Stimulated activated CD8-positive, alpha-beta memory T cell treated with anti-CD3 and anti-CD28 coated beads, Interleukin-7, amount 100 ng/mL, for 4 hours (primary cell): ENCODE data around the gene ZNF575.
"Not testable (repeated sequence)": the region's sequence is repeated elsewhere in the genome, so short reads cannot be mapped to it uniquely, and the experiment has no call there.

Experiments
- DNase-seq, 2 donors: peaks; one replicate each; pipeline ENCODE4 v3.0.0-alpha.2; 2020; ENCODE audit warnings: low read depth in 2 of 2

Gene ZNF575

DNA sequence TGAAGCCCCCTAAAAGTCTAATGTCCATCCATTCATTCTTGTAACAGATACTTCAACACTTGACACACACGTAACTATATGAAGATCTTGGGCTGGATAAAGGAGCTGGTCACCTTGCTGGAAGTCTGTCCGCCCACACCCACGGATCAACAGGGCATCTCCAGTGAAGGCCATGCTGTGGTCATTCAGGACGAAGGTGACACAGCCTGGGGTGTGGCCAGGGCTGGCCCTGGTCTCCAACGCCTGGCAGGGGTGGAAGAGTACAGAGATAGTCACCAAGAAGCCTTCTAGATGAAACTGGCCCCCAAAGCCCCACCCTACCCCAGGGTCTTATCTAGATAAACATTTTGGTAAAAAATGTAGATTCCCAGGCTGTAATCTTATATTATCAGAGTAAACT, 21.7 kb upstream of the ZNF575 start:
- DNase-seq = no peak

- DNase-seq = not testable (repeated sequence)
Observed at GRCh38 chr19:43512399-43512798, 20.6 kb upstream of the ZNF575 start.

- DNase-seq = no peak
Observed at GRCh38 chr19:43518051-43518450, 14.9 kb upstream of the ZNF575 start.

GRCh38 chr19:43519436-43520088, 13.4 kb upstream of the ZNF575 start:
- peak; percentile 70 for DNase-seq

DNA sequence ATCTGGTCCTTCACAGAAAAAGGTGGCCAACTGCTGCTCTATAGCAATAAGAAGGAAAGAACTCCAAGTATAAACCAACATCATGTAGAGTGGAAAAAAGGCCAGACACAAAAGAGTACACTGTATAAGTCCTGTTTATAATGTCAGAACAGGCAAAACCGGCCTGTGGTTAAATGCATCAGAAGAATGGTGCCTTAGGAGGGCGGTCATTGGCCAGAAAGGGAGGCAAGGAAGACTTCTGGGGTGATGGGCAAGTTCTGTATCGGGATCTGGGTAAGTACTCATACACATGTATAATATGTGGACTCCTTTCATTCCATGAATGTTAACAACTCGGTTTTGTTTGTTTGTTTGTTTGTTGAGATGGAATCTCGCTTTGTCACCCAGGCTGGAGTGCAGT, 10.1 kb upstream of the ZNF575 start:
- no peak for DNase-seq

GRCh38 chr19:43523696-43524095, 9.3 kb upstream of the ZNF575 start:
- DNase-seq = not testable (repeated sequence)

GRCh38 chr19:43524922-43525835, 7.8 kb upstream of the ZNF575 start:
- DNase-seq = no peak

DNA sequence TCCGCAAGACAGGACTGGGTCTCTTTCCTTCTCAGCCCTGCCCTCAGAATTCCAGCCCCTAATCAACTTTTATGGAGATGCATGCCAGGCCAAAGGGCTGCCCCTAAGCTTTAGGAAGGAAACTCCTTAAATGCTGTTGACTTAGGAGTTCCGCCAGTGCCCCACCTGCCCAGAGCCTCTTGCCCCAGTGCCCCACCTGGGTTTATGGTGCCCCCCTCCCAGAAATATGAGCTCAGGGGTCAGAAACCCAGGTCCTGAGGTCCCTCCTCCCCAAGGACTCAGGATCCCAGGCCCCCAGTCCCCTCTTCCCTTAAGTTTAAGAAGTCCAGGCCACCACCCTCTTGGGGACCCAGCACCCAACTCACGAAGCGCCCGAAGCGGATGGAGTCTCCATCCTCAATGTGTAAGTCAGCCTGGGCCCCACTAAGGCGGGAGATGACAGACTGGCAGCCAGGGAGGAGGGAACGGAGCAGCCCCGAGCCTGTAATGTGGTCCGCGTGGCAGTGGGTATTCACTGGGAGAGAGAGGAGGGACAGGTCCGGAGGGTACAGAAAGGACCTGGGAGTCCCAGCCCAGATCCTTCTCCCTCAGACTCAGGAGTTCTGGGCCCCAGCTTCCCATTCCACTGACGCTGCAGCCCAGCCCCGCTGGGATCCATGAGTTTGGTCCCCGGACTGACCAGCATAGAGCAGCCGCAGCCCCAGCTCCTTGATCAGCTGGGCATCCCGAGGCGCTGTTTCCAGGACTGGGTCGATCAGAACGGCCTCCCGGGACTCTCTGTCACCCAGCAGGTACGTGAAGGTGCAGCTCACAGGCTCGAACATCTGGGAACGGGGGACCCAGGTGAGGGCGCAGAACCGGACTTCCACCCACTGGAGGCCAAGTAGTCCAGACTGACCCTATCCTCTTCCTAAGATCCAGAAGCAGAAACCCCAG, 6.9 kb upstream of the ZNF575 start:
- DNase-seq = no peak

- peak; percentile 17 to 64 for DNase-seq
Observed at GRCh38 chr19:43526884-43527859, 5.8 kb upstream of the ZNF575 start, which contains the start of gene ETHE1. TSS of gene ETHE1 (minus strand) at chr19:43527201. CDS start at chr19:43527177, 24 bp downstream.

- DNase-seq = no peak
Observed at GRCh38 chr19:43527860-43528622, 4.9 kb upstream of the ZNF575 start.

DNA sequence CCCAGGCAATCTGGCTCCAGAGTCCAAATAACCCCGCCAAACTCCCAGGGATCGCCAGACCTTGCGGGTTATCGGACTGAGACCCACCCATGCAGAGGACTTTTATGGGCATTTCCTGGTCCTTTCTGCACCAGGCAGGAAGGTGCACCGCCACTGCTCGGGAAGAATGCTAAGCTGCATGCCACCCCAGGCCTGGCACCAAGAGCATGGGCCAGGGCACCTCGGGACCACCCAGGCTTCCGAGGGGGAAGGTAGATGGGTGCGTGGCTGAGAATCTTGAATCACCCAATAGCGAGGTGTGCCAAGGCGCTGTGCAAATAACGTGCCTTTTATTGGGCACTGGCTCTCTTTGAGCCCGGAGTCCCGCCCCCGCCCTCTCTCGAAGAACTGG, 422 bp upstream of the ZNF575 start:
- DNase-seq = no peak

DNA sequence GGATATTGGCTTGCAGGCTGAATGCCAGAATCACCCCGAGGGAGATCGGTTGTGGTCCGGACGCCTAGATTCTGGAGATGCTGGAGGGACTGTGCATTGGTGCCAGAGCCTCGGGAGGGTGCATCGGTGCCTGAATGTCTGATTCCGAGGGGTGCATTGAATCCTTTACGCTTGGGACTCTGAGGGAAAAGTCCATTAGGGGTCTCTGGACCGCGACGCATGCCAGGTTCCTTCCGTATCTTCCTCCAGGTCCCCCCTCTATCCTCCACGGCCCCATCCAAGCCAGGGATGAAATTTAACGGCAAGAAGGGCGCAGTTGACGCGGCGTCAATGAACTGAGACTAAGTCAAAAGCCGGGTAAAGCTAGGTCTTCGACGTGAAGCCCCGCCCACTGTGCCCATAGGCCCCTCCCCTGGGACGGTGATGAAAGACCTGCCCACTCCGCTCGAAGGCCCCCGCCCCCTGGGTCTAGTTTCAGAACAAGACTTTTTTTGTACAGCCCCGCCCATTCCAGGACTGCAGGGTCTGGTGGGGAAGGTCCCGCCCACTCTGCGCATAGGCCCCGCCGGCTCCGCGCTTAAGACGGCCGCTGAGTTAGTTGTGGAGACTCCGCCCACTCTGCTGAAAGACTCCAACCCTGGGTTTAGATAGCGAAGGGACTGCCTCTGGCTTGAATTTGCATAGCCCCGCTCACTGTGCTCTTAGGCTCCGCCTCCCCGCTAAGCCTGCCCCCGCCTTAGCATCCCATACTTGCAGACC, 737 bp downstream of the ZNF575 start:
- peak; percentile 89 to 93 for DNase-seq

GRCh38 chr19:43534305-43534815, 1.4 kb downstream of the ZNF575 start:
- no peak for DNase-seq

- no peak for DNase-seq
Observed at GRCh38 chr19:43534816-43535761, 2.1 kb downstream of the ZNF575 start.

- DNase-seq = no peak
Observed at GRCh38 chr19:43538922-43539321, 5.9 kb downstream of the ZNF575 start.

- no peak for DNase-seq
Observed at GRCh38 chr19:43540381-43540780, 7.4 kb downstream of the ZNF575 start.

DNA sequence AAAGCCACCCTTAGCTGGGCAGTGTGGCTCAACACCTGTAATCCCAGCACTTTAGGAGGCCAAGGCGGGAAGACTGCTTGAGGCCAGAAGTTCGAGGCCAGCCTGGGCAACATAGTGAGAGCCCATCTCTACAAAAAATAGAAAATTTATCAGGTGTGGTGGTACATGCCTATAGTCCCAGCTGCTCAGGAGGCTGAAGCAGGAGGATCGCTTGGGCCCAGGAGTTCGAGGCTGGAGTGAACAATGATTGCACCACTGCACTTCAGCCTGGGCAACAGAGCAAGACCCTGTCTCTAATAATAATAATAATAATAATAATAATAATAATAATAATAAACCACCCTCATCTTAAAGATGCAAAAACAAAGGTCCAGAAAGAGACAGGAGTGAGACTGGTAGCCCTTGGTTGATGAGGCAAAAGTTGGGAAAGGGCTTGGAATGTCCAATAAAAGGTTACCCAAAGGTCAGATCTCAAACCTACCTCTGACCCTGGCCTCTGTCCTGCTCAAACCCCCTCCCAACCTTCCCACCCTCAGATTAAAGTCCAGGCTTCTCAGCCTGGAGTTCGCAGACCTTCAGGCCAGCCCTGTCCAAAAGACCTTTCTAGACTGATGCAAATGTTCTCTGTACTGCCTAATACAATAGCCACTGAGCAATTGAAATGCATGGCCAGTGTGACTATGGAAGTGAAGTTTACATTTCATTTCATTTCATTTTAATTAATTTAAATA, 9.1 kb downstream of the ZNF575 start:
- no peak for DNase-seq
